Measurements from ENCODE around the gene AMY2B.

The AMY2B gene

GRCh38 chr1:103561643-103562395 lies 9.6 kb upstream of the AMY2B start:
- Histone ChIP-seq H2BK5ac (ENCODE audit: low read depth, low read length, poor library complexity, severe bottlenecking) (no peak overlapping the region), H2BK120ac (ENCODE audit: low read depth, low read length) (no peak overlapping the region), H3K23ac (ENCODE audit: low read length in 2 of 2) (no peak overlapping the region), H2BK12ac (ENCODE audit: low read length in 2 of 2) (no peak overlapping the region), H3K4me1 (ENCODE audit: control insufficient read depth, insufficient read depth, low read depth, low read length) (no peaks in the 10 kb centered on the region), H3K36me3 (ENCODE audit: control insufficient read depth in 1 of 2, insufficient read depth in 2 of 2, low read depth in 1 of 2, low read length in 2 of 2) (no peaks in the 10 kb centered on the region), H3K14ac (ENCODE audit: low read length in 2 of 2) (no peak overlapping the region), H2BK15ac (ENCODE audit: low read depth, poor library complexity, severe bottlenecking) (no peak overlapping the region), H3K4me3 (ENCODE audit: insufficient read depth in 1 of 2, low read depth in 1 of 2, low read length in 2 of 2) (no peak overlapping the region), H4K91ac (ENCODE audit: low read length) (no peak overlapping the region), H2AK5ac (ENCODE audit: low read length, severe bottlenecking) (no peak overlapping the region), H2AFZ (ENCODE audit: low read depth, low read length) (no peak overlapping the region), H3K4ac (ENCODE audit: low read depth in 1 of 2, low read length in 2 of 2) (no peak overlapping the region), H4K8ac (ENCODE audit: low read length) (no peak overlapping the region), H3K27me3 (ENCODE audit: control insufficient read depth in 1 of 2, insufficient read depth in 1 of 2, low read length in 2 of 2) (no peaks in the 10 kb centered on the region), H3K18ac (ENCODE audit: low read depth in 1 of 2, low read length in 2 of 2) (no peak overlapping the region), H3K79me1 (replicated peaks; ENCODE audit: low read length, poor library complexity, severe bottlenecking) (no peaks in the 10 kb centered on the region), H3K9ac (ENCODE audit: low read length) (no peak overlapping the region), H3K4me2 (ENCODE audit: low read length, poor library complexity, severe bottlenecking) (no peak overlapping the region), H3K27ac (ENCODE audit: low read length, poor library complexity, severe bottlenecking) (no peak overlapping the region), H3K9me3 (ENCODE audit: control insufficient read depth, low read length) (no peaks in the 10 kb centered on the region)
- WGBS, result 93% methylated on average over 2 of the region's 2 CpGs
- DNase-seq, result peak; percentile 22

GRCh38 chr1:103563056-103563455 lies 8.3 kb upstream of the AMY2B start:
- Histone ChIP-seq H3K4me1 (ENCODE audit: control insufficient read depth, insufficient read depth, low read depth, low read length) (no peaks in the 10 kb centered on the region), H2AK5ac (ENCODE audit: low read length, severe bottlenecking) (no peak overlapping the region), H3K9me3 (ENCODE audit: control insufficient read depth, low read length) (no peaks in the 10 kb centered on the region), H2BK15ac (ENCODE audit: low read depth, poor library complexity, severe bottlenecking) (no peak overlapping the region), H2BK12ac (ENCODE audit: low read length in 2 of 2) (no peak overlapping the region), H3K36me3 (ENCODE audit: control insufficient read depth in 1 of 2, insufficient read depth in 2 of 2, low read depth in 1 of 2, low read length in 2 of 2) (no peaks in the 10 kb centered on the region), H3K27me3 (ENCODE audit: control insufficient read depth in 1 of 2, insufficient read depth in 1 of 2, low read length in 2 of 2) (no peaks in the 10 kb centered on the region), H3K4ac (ENCODE audit: low read depth in 1 of 2, low read length in 2 of 2) (no peak overlapping the region), H2BK120ac (ENCODE audit: low read depth, low read length) (no peak overlapping the region), H3K4me2 (ENCODE audit: low read length, poor library complexity, severe bottlenecking) (no peak overlapping the region), H2BK5ac (ENCODE audit: low read depth, low read length, poor library complexity, severe bottlenecking) (no peak overlapping the region), H4K91ac (ENCODE audit: low read length) (no peak overlapping the region), H3K79me1 (replicated peaks; ENCODE audit: low read length, poor library complexity, severe bottlenecking) (no peaks in the 10 kb centered on the region), H3K27ac (ENCODE audit: low read length, poor library complexity, severe bottlenecking) (no peak overlapping the region), H3K9ac (ENCODE audit: low read length) (no peak overlapping the region), H3K18ac (ENCODE audit: low read depth in 1 of 2, low read length in 2 of 2) (no peak overlapping the region), H3K14ac (ENCODE audit: low read length in 2 of 2) (no peak overlapping the region), H3K23ac (ENCODE audit: low read length in 2 of 2) (no peak overlapping the region), H3K4me3 (ENCODE audit: insufficient read depth in 1 of 2, low read depth in 1 of 2, low read length in 2 of 2) (no peak overlapping the region), H2AFZ (ENCODE audit: low read depth, low read length) (no peak overlapping the region), H4K8ac (ENCODE audit: low read length) (no peak overlapping the region)
- no peak for DNase-seq
- no CpG with 5 or more reads among the region's 4 CpGs for WGBS

GRCh38 chr1:103569493-103569892 lies 1.9 kb upstream of the AMY2B start:
- Histone ChIP-seq H2BK15ac (ENCODE audit: low read depth, poor library complexity, severe bottlenecking) (no peak overlapping the region), H2AK5ac (ENCODE audit: low read length, severe bottlenecking) (no peak overlapping the region), H3K18ac (ENCODE audit: low read depth in 1 of 2, low read length in 2 of 2) (no peak overlapping the region), H2BK12ac (ENCODE audit: low read length in 2 of 2) (no peak overlapping the region), H3K4me2 (ENCODE audit: low read length, poor library complexity, severe bottlenecking) (no peak overlapping the region), H3K4me1 (ENCODE audit: control insufficient read depth, insufficient read depth, low read depth, low read length) (no peaks in the 10 kb centered on the region), H3K27me3 (ENCODE audit: control insufficient read depth in 1 of 2, insufficient read depth in 1 of 2, low read length in 2 of 2) (no peaks in the 10 kb centered on the region), H4K8ac (ENCODE audit: low read length) (no peak overlapping the region), H4K91ac (ENCODE audit: low read length) (peak overlapping the region; percentile 47), H3K23ac (ENCODE audit: low read length in 2 of 2) (no peak overlapping the region), H3K79me1 (replicated peaks; ENCODE audit: low read length, poor library complexity, severe bottlenecking) (no peaks in the 10 kb centered on the region), H3K14ac (ENCODE audit: low read length in 2 of 2) (no peak overlapping the region), H3K36me3 (ENCODE audit: control insufficient read depth in 1 of 2, insufficient read depth in 2 of 2, low read depth in 1 of 2, low read length in 2 of 2) (peaks cover 0 to 15% of the 10 kb centered on the region in 2 experiments), H3K4me3 (ENCODE audit: insufficient read depth in 1 of 2, low read depth in 1 of 2, low read length in 2 of 2) (peak overlapping the region in 1 of 2 experiments; percentile 2), H2BK120ac (ENCODE audit: low read depth, low read length) (no peak overlapping the region), H2AFZ (ENCODE audit: low read depth, low read length) (no peak overlapping the region), H3K9me3 (ENCODE audit: control insufficient read depth, low read length) (no peaks in the 10 kb centered on the region), H3K4ac (ENCODE audit: low read depth in 1 of 2, low read length in 2 of 2) (no peak overlapping the region), H3K27ac (ENCODE audit: low read length, poor library complexity, severe bottlenecking) (no peak overlapping the region), H2BK5ac (ENCODE audit: low read depth, low read length, poor library complexity, severe bottlenecking) (no peak overlapping the region), H3K9ac (ENCODE audit: low read length) (no peak overlapping the region)
- 95% methylated on average over 7 of the region's 7 CpGs for WGBS
- no peak for DNase-seq

- Histone ChIP-seq H3K23ac (ENCODE audit: low read length in 2 of 2) (no peak overlapping the region), H3K27ac (ENCODE audit: low read length, poor library complexity, severe bottlenecking) (no peak overlapping the region), H3K14ac (ENCODE audit: low read length in 2 of 2) (no peak overlapping the region), H2AK5ac (ENCODE audit: low read length, severe bottlenecking) (no peak overlapping the region), H3K79me1 (replicated peaks; ENCODE audit: low read length, poor library complexity, severe bottlenecking) (no peaks in the 10 kb centered on the region), H2BK120ac (ENCODE audit: low read depth, low read length) (no peak overlapping the region), H3K18ac (ENCODE audit: low read depth in 1 of 2, low read length in 2 of 2) (no peak overlapping the region), H3K27me3 (ENCODE audit: control insufficient read depth in 1 of 2, insufficient read depth in 1 of 2, low read length in 2 of 2) (no peaks in the 10 kb centered on the region), H3K9ac (ENCODE audit: low read length) (no peak overlapping the region), H4K91ac (ENCODE audit: low read length) (no peak overlapping the region), H3K36me3 (ENCODE audit: control insufficient read depth in 1 of 2, insufficient read depth in 2 of 2, low read depth in 1 of 2, low read length in 2 of 2) (peaks cover 0 to 9% of the 10 kb centered on the region in 2 experiments), H3K4me1 (ENCODE audit: control insufficient read depth, insufficient read depth, low read depth, low read length) (no peaks in the 10 kb centered on the region), H4K8ac (ENCODE audit: low read length) (no peak overlapping the region), H3K4ac (ENCODE audit: low read depth in 1 of 2, low read length in 2 of 2) (no peak overlapping the region), H3K4me2 (ENCODE audit: low read length, poor library complexity, severe bottlenecking) (no peak overlapping the region), H3K9me3 (ENCODE audit: control insufficient read depth, low read length) (no peaks in the 10 kb centered on the region), H2BK15ac (ENCODE audit: low read depth, poor library complexity, severe bottlenecking) (no peak overlapping the region), H2BK5ac (ENCODE audit: low read depth, low read length, poor library complexity, severe bottlenecking) (no peak overlapping the region), H2BK12ac (ENCODE audit: low read length in 2 of 2) (no peak overlapping the region), H3K4me3 (ENCODE audit: insufficient read depth in 1 of 2, low read depth in 1 of 2, low read length in 2 of 2) (no peak overlapping the region), H2AFZ (ENCODE audit: low read depth, low read length) (no peak overlapping the region)
- no peak for DNase-seq
These were observed 4.7 kb downstream of the AMY2B start for GRCh38 chr1:103576065-103576464.

Measured in mesenchymal stem cell (in vitro differentiated cells and primary cell).